ENCODE results near the gene FOXO4.

Gene FOXO4

GRCh38 chrX:71147496-71148277 is 52.0 kb downstream of the FOXO4 start:
- DNase-seq (ENCODE audit: extremely low spot score): no peak
- ChIA-PET POLR2A (no interaction called here), CTCF (interaction anchor here (0.6 to 0.7 kb wide), 2 partner anchors 33 to 68 kb away, joined by 3 to 5 read pairs; no protein-coding TSS in a partner anchor)
- TF ChIP-seq TARDBP (IDR thresholded peaks at IDR 0.05) (no peak), CTBP1 (IDR thresholded peaks at IDR 0.05; ENCODE audit: borderline replicate concordance) (no peak), BHLHE40 (IDR thresholded peaks at IDR 0.05; ENCODE audit: borderline replicate concordance) (no peak), ZNF384 (IDR thresholded peaks at IDR 0.05) (no peak), ARNT (IDR thresholded peaks at IDR 0.05) (no peak), ELF4 (IDR thresholded peaks at IDR 0.05) (no peak), L3MBTL2 (conservative IDR thresholded peaks at IDR 0.05) (no peak), LEF1 (IDR thresholded peaks at IDR 0.05; ENCODE audit: borderline replicate concordance) (no peak), NFRKB (IDR thresholded peaks at IDR 0.05) (no peak), FOXA1 (IDR thresholded peaks at IDR 0.05) (no peak), SP1 (IDR thresholded peaks at IDR 0.05) (no peak), FOXK2 (IDR thresholded peaks at IDR 0.05) (no peak)
- TF ChIP-seq, protein P1, sequence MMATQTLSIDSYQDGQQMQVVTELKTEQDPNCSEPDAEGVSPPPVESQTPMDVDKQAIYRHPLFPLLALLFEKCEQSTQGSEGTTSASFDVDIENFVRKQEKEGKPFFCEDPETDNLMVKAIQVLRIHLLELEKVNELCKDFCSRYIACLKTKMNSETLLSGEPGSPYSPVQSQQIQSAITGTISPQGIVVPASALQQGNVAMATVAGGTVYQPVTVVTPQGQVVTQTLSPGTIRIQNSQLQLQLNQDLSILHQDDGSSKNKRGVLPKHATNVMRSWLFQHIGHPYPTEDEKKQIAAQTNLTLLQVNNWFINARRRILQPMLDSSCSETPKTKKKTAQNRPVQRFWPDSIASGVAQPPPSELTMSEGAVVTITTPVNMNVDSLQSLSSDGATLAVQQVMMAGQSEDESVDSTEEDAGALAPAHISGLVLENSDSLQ (IDR thresholded peaks at IDR 0.05): no peak

- ChIA-PET CTCF (interaction anchor here (0.7 kb wide), 1 partner anchor 68 kb away, joined by 3 read pairs; no protein-coding TSS in a partner anchor), POLR2A (no interaction called here)
- no peak for DNase-seq (ENCODE audit: extremely low spot score)
- no peak for TF ChIP-seq HDGF (IDR thresholded peaks at IDR 0.05; ENCODE audit: borderline replicate concordance)
These were observed 52.6 kb downstream of the FOXO4 start for GRCh38 chrX:71148278-71148663.

GRCh38 chrX:71151366-71151765 is 55.7 kb downstream of the FOXO4 start:
- POLR2A ChIA-PET: no interaction called here
- CTCF ChIA-PET: no interaction called here
- TF ChIP-seq ZNF384 (IDR thresholded peaks at IDR 0.05) (no peak), CTBP1 (IDR thresholded peaks at IDR 0.05; ENCODE audit: borderline replicate concordance) (no peak), TARDBP (IDR thresholded peaks at IDR 0.05) (no peak), L3MBTL2 (conservative IDR thresholded peaks at IDR 0.05) (no peak), LEF1 (IDR thresholded peaks at IDR 0.05; ENCODE audit: borderline replicate concordance) (no peak), FOXM1 (IDR thresholded peaks at IDR 0.05; ENCODE audit: borderline replicate concordance) (no peak), ARNT (IDR thresholded peaks at IDR 0.05) (no peak), BHLHE40 (IDR thresholded peaks at IDR 0.05; ENCODE audit: borderline replicate concordance) (no peak), FOXK2 (IDR thresholded peaks at IDR 0.05) (no peak), SP1 (IDR thresholded peaks at IDR 0.05) (no peak), FOXA1 (IDR thresholded peaks at IDR 0.05) (no peak), HDGF (IDR thresholded peaks at IDR 0.05; ENCODE audit: borderline replicate concordance) (no peak), NFRKB (IDR thresholded peaks at IDR 0.05) (no peak)
- DNase-seq (ENCODE audit: extremely low spot score): no peak
